Measurements from ENCODE around the gene TGIF1. TPM values are rescaled to one million over a fixed set of nuclear protein-coding genes. Genes with fewer than 3 reads are reported as not detected.
"Not testable (repeated sequence)": the region's sequence is repeated elsewhere in the genome, so short reads cannot be mapped to it uniquely, and the experiment has no call there.

Gene TGIF1
- total RNA-seq (2014; rRNA removed; shearing (Covaris generic)) = 126 and 127 TPM in 2 replicates

DNA sequence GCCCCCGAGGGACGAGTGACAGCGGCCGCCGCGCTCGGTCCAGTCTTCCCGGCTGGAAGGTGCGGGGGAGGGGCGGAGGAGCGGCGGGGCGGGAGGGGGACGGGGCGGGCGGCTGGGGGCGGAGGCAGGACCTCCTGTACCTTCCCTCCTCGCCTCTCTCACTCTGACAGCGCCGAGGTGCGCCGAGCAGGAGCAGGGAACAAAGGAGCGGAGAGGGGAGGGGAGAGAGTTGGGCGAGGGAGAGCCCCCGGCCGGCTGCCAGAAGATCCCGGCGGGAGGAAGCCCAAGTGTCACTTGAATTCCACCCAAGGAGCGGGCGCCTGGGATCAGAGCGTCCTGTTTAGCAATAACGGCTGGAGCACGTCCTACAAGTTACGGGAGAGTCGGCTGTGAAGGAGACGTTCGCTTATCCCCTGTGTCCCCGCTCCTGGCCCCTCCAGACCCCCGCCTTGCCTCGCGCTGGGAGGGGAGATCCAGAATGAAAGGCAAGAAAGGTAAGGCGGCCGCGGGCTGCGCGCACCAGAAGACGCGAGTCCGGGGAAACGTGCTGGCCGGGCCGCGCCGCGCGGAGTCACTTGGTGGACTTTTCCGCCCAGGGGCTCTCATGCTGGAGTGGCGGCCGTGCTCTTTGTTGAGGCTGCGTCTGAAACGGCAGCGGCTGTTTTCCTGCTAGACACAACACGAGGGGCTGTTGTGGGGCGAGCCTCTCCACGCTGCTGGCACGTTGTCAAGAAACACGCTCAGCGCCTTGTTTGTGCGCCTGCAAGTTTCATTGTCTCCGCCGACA lies at the start of gene TGIF1:
Gene TGIF1 (plus strand): TSS at position 161 of the 787 bp plus-strand sequence. CDS start 318 bp downstream, at position 479.
- DNase-seq (ENCODE audit: low spot score) = peak; percentile 86

DNA sequence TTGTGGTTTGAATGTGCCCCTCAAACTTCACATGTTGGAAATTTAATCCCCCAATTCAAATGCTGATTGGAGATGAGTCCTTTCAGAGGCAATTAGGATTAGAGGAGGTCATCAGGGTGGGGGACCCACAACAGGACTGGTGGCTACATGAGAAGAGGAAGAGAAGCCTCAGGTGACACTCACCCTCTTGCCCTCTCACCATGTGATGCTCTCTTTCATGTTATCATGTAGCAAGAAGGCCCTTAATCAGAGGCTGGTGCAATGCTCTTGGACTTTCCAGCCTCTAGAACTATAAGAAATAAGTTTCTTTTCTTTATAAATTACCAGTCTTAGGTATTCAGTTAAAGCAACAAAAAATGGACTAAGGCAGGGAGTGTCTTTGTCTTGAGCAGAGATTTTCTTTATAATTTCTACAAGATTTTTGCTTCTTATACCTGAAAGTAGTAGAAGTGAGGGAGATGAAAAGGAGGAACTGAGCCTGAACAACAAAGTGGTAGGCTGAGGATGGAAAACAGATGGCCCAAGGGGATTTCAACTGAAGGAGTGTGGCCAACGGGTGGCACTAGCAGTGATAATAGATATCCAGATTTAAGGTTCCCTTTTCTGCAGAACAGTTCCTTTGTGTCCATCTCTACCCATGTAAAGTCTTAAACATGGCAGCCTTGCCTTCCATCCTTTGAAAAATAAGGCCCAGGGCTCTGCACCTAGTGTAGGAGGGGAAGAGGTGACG lies 49.2 kb upstream of the TGIF1 start:
- no peak for DNase-seq (ENCODE audit: low spot score)

GRCh38 chr18:3401669-3402620 lies 48.0 kb upstream of the TGIF1 start:
- DNase-seq (ENCODE audit: low spot score) = no peak

DNA sequence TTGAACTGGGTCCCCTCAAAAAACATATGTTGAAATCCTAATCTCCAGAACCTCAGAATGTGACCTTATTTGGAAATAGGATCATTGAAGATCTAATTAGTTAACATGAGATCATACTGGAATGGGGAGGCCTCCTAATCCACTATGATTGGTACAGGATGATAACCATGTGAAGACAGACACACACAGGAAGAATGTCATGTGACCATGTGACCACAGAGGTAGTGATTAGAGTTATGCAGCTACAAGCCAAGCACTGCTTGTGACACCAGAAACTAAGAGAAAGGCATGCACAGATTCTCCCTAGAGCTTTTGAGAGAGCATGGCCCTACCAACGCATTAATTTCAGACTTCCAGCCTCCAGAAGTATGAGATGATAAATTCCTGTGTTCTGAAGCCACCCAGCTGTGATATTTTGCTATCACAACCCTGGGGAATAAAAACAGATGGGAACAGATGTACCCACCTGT lies 47.0 kb upstream of the TGIF1 start:
- DNase-seq (ENCODE audit: low spot score) = peak; percentile 83

- DNase-seq (ENCODE audit: low spot score) = no peak
Measured at GRCh38 chr18:3405713-3406112, 44.3 kb upstream of the TGIF1 start.

GRCh38 chr18:3408107-3408506 lies 41.9 kb upstream of the TGIF1 start:
- no peak for DNase-seq (ENCODE audit: low spot score)

DNA sequence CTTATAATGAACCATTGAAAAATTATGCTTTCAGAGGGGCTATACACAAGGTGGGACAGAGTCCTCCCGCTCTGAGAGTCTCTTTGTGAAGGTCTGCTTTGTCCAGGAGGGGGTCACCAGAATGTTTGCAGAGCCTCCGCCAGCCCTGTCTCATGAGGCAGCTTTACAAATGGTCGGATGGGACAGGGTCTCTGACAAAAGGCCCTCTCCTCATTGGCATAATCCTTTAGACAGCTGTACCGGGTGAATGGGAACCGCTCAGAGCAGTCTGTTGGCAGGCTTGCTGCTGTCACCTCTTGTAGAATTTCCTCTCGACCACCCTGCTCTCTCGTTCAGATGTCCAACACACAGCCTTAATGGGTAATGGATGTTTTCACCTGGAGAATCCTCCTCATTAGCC lies 40.2 kb upstream of the TGIF1 start:
- no peak for DNase-seq (ENCODE audit: low spot score)

DNA sequence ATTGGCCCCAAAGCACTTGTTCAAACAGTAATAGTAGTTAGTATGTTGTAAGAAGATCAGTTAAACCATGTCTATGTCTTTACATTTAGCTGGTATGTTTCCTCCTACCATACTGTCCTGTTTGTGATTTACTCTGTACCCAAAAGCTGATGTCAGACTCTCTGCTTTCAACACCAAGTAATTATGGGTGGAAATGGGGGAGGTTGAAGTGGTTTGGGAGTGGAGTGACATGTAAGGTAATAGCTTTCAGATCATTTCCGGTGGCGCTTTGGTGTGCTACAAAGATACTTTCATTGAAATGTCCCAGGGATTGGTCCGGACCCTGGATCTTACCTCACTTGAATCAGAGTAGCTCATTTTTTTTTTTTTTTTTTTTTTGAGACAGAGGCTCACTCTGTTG lies 39.7 kb upstream of the TGIF1 start:
- DNase-seq (ENCODE audit: low spot score) = no peak

DNA sequence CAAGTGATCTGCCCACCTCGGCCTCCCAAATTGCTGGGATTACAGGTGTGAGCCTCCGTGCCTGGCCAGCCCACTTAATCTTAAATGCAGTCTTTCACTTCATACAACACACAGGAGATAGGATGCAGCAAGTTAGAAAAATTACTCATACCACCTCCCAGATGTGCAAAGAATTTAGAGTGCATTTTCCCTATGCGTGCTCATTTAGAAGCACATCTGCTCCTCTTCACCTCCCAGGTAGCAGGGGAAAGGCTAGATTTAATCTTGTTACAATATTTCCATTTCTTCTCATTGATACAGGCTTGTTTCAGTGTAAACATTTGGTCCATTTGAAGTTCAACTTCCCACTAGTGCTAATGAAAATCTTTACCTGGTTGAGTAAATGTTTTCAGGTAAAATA lies 39.1 kb upstream of the TGIF1 start:
- DNase-seq (ENCODE audit: low spot score) = not testable (repeated sequence)

DNA sequence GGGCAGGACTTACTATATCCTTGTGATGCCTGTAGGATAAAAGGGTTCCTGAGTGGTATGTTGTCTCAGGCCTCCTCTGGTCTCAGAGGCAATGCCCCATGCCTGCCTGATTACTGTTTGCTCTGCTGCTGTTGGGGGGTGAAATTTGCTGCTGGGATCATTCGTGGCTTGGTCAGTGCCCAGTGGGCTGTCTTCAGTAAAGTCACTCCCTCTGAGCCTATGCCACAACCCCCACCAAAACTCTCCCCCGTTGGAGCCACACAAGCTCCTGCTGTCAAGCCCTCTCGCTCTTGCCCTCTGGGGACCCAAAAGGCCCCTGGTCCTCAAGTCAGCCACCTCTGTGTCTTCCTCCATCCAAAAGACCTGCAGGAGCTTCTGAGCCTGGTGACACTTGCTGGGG lies 38.6 kb upstream of the TGIF1 start:
- no peak for DNase-seq (ENCODE audit: low spot score)

DNA sequence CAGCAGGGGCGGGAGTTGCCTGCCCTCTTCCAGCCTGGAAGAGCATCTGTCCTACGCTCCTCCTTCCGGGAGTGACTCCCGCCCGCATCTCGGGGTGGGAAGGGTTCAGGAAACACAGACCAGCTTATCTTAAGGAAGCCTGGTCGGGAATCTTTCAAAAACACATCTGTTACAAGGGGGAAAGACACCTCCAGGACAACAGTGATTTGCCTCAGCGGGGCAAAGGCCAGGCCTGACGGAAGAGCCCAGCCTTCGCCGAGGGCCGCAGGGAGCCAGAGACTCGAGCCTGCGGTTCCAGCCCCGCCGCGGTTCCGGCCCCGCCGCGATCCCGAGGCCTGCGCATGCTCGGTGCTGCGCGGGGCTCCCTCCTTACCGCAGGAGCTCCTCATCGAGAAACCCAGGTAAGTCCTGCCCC lies 38.1 kb upstream of the TGIF1 start:
- no peak for DNase-seq (ENCODE audit: low spot score)

DNA sequence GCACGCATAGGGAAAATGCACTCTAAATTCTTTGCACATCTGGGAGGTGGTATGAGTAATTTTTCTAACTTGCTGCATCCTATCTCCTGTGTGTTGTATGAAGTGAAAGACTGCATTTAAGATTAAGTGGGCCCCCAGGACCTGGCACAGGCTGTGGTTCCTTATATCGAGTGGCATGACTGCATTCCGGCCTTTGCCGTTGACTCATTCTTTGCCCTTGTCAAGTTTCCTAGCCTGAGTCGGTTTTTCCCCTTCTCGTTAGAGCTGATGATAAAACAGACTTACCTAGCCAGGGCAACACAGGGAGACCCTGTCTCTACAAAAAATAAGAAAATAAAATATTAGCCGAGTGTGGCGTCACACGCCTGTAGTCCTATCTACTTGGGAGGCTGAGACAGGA lies 37.4 kb upstream of the TGIF1 start:
- peak; percentile 39 for DNase-seq (ENCODE audit: low spot score)

DNA sequence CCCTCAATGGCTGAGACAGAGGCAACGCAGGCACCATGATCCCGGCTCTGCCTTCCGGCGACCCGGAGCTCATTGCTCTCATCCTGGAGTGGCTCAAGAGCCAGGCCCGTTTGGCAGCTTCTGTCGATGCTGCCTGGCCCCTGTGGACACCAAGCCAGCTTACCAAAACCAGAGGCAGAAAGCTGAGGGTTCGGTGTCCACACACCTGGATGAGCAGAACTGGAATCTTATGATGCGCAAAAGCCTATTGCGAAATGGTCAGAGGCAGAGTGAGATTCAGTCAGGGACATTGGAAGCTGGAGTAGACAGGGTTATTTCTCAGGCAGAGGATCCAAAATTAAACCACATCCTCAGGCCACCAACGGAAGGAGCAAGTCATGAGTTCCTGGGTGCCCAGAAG lies 34.9 kb upstream of the TGIF1 start:
- DNase-seq (ENCODE audit: low spot score) = no peak

GRCh38 chr18:3418083-3418482 lies 31.9 kb upstream of the TGIF1 start:
- no peak for DNase-seq (ENCODE audit: low spot score)

DNA sequence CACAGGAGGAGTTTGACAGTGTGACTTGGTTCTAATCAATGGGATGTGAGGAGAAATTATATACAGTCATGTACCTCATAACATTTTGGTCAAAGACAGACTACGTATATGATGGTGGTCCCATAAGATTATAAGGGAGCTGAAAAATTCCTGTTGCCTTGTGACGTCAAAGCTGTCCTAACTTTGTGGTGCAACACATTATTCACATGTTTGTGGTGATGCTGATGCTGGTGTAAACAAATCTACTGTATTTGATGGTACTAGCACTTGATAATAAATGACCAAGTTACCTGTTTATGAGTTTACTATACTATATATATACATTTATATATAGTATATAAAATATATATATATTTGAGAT lies 29.1 kb upstream of the TGIF1 start:
- DNase-seq (ENCODE audit: low spot score) = no peak

DNA sequence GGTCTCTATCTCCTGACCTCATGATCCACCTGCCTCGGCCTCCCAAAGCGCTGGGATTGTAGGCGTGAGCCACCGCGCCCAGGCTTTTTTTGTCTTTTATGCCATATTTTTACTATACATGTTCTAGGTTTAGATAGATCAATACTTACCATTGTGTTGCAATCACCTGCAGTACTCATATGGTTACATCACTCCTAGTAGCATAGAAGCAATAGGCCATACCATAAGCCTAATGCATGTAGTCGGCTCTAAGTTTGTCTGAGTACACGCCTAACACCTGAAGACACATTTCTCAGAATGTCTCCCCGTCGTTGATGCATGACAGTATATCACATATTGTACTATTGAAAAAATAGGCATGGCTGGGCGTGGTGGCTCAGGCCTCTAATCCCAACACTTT lies 27.1 kb upstream of the TGIF1 start:
- DNase-seq (ENCODE audit: low spot score) = no peak

GRCh38 chr18:3424280-3424890 lies 25.6 kb upstream of the TGIF1 start:
- DNase-seq (ENCODE audit: low spot score) = no peak

- no peak for DNase-seq (ENCODE audit: low spot score)
Measured at GRCh38 chr18:3425030-3425429, 24.9 kb upstream of the TGIF1 start.

GRCh38 chr18:3425446-3425845 lies 24.5 kb upstream of the TGIF1 start:
- no peak for DNase-seq (ENCODE audit: low spot score)

DNA sequence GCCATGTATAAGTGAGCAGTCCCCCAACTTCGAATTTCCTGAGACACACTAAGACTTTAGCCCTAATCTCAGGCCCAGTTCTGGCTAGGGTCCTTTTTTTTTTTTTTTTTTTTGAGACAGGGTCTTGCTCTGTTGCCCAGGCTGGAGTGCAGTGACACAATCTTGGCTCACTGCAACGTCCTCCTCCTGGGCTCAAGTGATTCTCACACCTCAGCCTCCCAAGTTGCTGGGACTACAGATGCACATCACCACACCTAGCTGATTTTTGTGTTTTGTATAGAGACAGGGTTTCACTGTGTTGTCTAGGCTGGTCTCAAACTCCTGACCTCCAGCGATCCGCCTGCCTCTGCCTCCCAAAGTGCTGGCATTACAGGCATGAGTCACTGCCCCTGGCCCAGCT lies 23.9 kb upstream of the TGIF1 start:
- DNase-seq (ENCODE audit: low spot score) = no peak

DNA sequence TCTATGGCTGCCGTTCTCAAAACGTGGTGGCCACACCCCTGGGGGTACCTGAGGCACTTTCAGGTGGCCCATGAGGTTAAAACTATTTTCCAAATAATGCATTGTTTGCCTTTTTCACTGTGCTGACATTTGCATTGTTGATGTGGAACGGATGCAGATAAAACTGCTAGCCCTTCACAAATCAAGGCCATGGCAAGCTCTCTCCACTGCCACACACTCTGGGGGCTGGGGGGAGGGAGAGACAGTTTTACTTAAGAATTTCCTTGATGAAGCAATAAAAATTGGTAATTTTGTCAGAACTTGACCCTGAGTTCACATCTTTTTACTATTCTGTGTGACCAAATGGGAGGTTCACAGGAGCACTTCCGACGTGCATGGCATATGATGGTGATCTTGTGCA lies 22.0 kb upstream of the TGIF1 start:
- DNase-seq (ENCODE audit: low spot score) = no peak

GRCh38 chr18:3429121-3429520 lies 20.9 kb upstream of the TGIF1 start:
- no peak for DNase-seq (ENCODE audit: low spot score)
